Measurements from ENCODE around the gene SFXN3. TPM values are rescaled to one million over a fixed set of nuclear protein-coding genes. Genes with fewer than 3 reads are reported as not detected.

Gene SFXN3
- total and polyA plus RNA-seq, 2 donors: 7.7 to 16.3 TPM

GRCh38 chr10:100987685-100988049 lies 43.4 kb upstream of the SFXN3 start:
- Histone ChIP-seq H3K27me3 (ENCODE audit: control insufficient read depth in 2 of 2, insufficient read depth in 1 of 2, low read length in 1 of 2) (peaks cover 0 to 2% of the 10 kb centered on the region in 2 donors), H3K36me3 (ENCODE audit: control insufficient read depth in 2 of 2, insufficient read depth in 2 of 2, low read length in 1 of 2) (peaks cover 29 to 34% of the 10 kb centered on the region in 2 donors), H3K27ac (ENCODE audit: low read depth in 1 of 2, low read length in 1 of 2) (peak overlapping the region in 1 of 2 donors; percentile 88), H3K4me3 (ENCODE audit: low read length in 2 of 2) (peak overlapping the region; percentile 61 to 98), H3K9me3 (ENCODE audit: control insufficient read depth in 2 of 2, insufficient read depth in 1 of 2, low read length in 1 of 2) (peaks cover 0 to 6% of the 10 kb centered on the region in 2 donors), H3K4me1 (ENCODE audit: control insufficient read depth in 2 of 2, insufficient read depth in 2 of 2, low read length in 2 of 2) (peaks cover 10 to 22% of the 10 kb centered on the region in 2 donors)
- WGBS: 3% methylated on average over 15 of the region's 15 CpGs
- DNase-seq (ENCODE audit: low read depth in 6 of 9, low spot score in 9 of 9): no peak

DNA sequence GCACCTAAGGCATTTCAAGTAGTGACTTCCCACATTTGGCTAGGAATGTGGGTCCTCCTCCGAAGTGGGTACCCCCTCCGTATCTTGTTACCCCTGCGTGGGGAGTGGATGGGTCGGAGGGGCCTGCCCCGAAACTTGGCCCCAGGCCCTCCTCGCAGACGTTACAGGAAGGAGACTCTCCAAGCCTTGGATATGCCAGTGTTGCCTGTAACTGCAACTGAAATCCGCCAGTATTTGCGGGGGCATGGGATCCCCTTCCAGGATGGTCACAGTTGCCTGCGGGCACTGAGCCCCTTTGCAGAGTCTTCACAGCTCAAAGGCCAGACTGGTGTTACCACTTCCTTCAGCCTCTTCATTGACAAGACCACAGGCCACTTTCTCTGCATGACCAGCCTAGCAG lies 42.9 kb upstream of the SFXN3 start:
- Histone ChIP-seq H3K27me3 (ENCODE audit: control insufficient read depth in 2 of 2, insufficient read depth in 1 of 2, low read length in 1 of 2) (peaks cover 0 to 2% of the 10 kb centered on the region in 2 donors), H3K36me3 (ENCODE audit: control insufficient read depth in 2 of 2, insufficient read depth in 2 of 2, low read length in 1 of 2) (peaks cover 30 to 34% of the 10 kb centered on the region in 2 donors), H3K4me1 (ENCODE audit: control insufficient read depth in 2 of 2, insufficient read depth in 2 of 2, low read length in 2 of 2) (peaks cover 10 to 22% of the 10 kb centered on the region in 2 donors), H3K9me3 (ENCODE audit: control insufficient read depth in 2 of 2, insufficient read depth in 1 of 2, low read length in 1 of 2) (peaks cover 0 to 6% of the 10 kb centered on the region in 2 donors), H3K27ac (ENCODE audit: low read depth in 1 of 2, low read length in 1 of 2) (no peak overlapping the region), H3K4me3 (ENCODE audit: low read length in 2 of 2) (peak overlapping the region; percentile 61 to 98)
- WGBS: 80% methylated on average over 10 of the region's 10 CpGs
- DNase-seq (ENCODE audit: low read depth in 6 of 9, low spot score in 9 of 9): no peak

DNA sequence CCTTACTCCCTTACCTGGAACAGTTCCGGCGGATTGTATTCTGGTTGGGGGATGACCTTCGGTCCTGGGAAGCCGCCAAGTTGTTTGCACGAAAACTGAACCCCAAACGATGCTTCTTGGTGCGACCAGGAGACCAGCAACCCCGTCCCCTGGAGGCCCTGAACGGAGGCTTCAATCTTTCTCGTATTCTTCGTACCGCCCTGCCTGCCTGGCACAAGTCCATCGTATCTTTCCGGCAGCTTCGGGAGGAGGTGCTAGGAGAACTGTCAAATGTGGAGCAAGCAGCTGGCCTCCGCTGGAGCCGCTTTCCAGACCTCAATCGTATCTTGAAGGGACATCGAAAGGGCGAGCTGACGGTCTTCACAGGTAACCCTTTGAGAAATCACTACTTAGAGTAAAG lies 41.9 kb upstream of the SFXN3 start:
- no peak for DNase-seq (ENCODE audit: low read depth in 6 of 9, low spot score in 9 of 9)
- Histone ChIP-seq H3K4me3 (ENCODE audit: low read length in 2 of 2) (no peak overlapping the region), H3K9me3 (ENCODE audit: control insufficient read depth in 2 of 2, insufficient read depth in 1 of 2, low read length in 1 of 2) (peaks cover 0 to 6% of the 10 kb centered on the region in 2 donors), H3K27me3 (ENCODE audit: control insufficient read depth in 2 of 2, insufficient read depth in 1 of 2, low read length in 1 of 2) (peaks cover 0 to 2% of the 10 kb centered on the region in 2 donors), H3K4me1 (ENCODE audit: control insufficient read depth in 2 of 2, insufficient read depth in 2 of 2, low read length in 2 of 2) (peaks cover 10 to 22% of the 10 kb centered on the region in 2 donors), H3K36me3 (ENCODE audit: control insufficient read depth in 2 of 2, insufficient read depth in 2 of 2, low read length in 1 of 2) (peaks cover 27 to 37% of the 10 kb centered on the region in 2 donors), H3K27ac (ENCODE audit: low read depth in 1 of 2, low read length in 1 of 2) (no peak overlapping the region)
- WGBS: 94% methylated on average over 21 of the region's 21 CpGs

- Histone ChIP-seq H3K27ac (ENCODE audit: low read depth in 1 of 2, low read length in 1 of 2) (no peak overlapping the region), H3K9me3 (ENCODE audit: control insufficient read depth in 2 of 2, insufficient read depth in 1 of 2, low read length in 1 of 2) (peaks cover 0 to 1% of the 10 kb centered on the region in 2 donors), H3K4me3 (ENCODE audit: low read length in 2 of 2) (no peak overlapping the region), H3K4me1 (ENCODE audit: control insufficient read depth in 2 of 2, insufficient read depth in 2 of 2, low read length in 2 of 2) (peaks cover 17 to 23% of the 10 kb centered on the region in 2 donors), H3K36me3 (ENCODE audit: control insufficient read depth in 2 of 2, insufficient read depth in 2 of 2, low read length in 1 of 2) (peaks cover 24 to 35% of the 10 kb centered on the region in 2 donors), H3K27me3 (ENCODE audit: control insufficient read depth in 2 of 2, insufficient read depth in 1 of 2, low read length in 1 of 2) (peaks cover 0 to under 1% of the 10 kb centered on the region in 2 donors)
- DNase-seq (ENCODE audit: low read depth in 6 of 9, low spot score in 9 of 9): no peak
- WGBS: 91% methylated on average over 10 of the region's 10 CpGs
Measured at GRCh38 chr10:100993986-100994708, 36.9 kb upstream of the SFXN3 start.

DNA sequence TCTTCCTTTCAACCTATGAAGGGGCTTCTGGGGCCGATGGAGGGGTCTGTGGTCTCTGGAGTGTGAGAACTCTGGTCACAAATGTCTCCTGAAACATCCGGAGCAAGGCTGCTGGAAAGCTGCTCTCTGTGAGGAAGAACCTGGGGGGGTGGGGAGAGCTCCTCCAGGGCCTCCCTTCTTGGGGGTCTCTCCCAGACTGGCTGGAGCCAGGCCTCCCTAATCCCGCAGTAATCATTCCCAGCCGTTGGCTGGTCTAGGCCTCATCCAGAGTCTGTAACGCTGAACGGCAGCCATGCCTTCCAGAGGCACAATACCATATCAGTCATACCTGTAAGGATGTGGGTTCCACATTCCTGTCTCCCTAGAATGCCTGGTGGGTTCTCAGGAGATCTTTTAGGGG lies 35.9 kb upstream of the SFXN3 start:
- no peaks in the 10 kb centered on the region for H3K9me3 ChIP-seq (ENCODE audit: control insufficient read depth in 2 of 2, insufficient read depth in 1 of 2, low read length in 1 of 2)
- H3K27ac ChIP-seq (ENCODE audit: low read depth in 1 of 2, low read length in 1 of 2): no peak overlapping the region
- peaks cover 18 to 29% of the 10 kb centered on the region in 2 donors for H3K36me3 ChIP-seq (ENCODE audit: control insufficient read depth in 2 of 2, insufficient read depth in 2 of 2, low read length in 1 of 2)
- H3K27me3 ChIP-seq (ENCODE audit: control insufficient read depth in 2 of 2, insufficient read depth in 1 of 2, low read length in 1 of 2): peaks cover 0 to 9% of the 10 kb centered on the region in 2 donors
- WGBS: 90% methylated on average over 6 of the region's 6 CpGs
- no peak overlapping the region for H3K4me3 ChIP-seq (ENCODE audit: low read length in 2 of 2)
- DNase-seq (ENCODE audit: low read depth in 6 of 9, low spot score in 9 of 9): no peak
- peaks cover 22 to 27% of the 10 kb centered on the region in 2 donors for H3K4me1 ChIP-seq (ENCODE audit: control insufficient read depth in 2 of 2, insufficient read depth in 2 of 2, low read length in 2 of 2)

DNA sequence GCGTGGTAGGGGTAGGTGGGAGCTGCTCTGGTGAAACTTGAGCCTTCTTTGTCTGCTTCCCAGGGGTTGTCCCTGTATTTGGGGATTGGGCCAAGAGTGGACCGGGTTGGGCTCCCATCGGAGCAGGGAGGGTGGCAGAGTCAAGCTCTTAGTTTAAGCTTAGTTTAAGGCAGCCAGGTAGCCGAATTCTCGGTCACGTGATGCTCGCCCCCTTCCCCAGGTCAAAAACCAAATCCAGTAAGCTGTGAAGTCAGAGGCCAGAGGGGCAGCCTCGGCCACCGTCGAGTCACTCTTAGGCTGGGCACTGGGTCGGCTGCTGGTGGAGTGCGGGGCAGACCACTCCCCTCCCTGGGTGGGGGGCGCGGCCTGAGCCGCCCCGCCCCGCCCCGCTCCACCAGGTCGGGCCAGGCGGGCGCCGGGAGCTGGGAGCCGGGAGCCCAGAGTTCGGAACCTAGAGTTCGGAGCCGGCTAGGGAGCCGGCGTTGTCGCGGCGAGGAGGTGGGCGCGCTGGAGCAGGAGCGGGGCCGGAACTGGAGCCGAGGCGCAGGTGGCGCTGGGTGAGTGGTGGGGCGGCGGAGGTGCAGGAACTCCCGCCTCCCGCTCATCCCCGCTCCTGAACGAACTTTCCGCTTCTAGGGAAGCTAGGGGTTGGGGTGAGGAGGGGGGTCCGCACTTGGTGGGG lies 34.2 kb upstream of the SFXN3 start:
- WGBS: 4% methylated on average over 46 of the region's 46 CpGs
- H3K9me3 ChIP-seq (ENCODE audit: control insufficient read depth in 2 of 2, insufficient read depth in 1 of 2, low read length in 1 of 2): no peaks in the 10 kb centered on the region
- peak in 3 of 9 donors; percentile 46 to 49 (median 47) for DNase-seq (ENCODE audit: low read depth in 6 of 9, low spot score in 9 of 9)
- peaks cover 22 to 29% of the 10 kb centered on the region in 2 donors for H3K4me1 ChIP-seq (ENCODE audit: control insufficient read depth in 2 of 2, insufficient read depth in 2 of 2, low read length in 2 of 2)
- H3K36me3 ChIP-seq (ENCODE audit: control insufficient read depth in 2 of 2, insufficient read depth in 2 of 2, low read length in 1 of 2): peaks cover 8 to 15% of the 10 kb centered on the region in 2 donors
- H3K4me3 ChIP-seq (ENCODE audit: low read length in 2 of 2): peak overlapping the region; percentile 82
- H3K27me3 ChIP-seq (ENCODE audit: control insufficient read depth in 2 of 2, insufficient read depth in 1 of 2, low read length in 1 of 2): peaks cover 0 to 20% of the 10 kb centered on the region in 2 donors
- H3K27ac ChIP-seq (ENCODE audit: low read depth in 1 of 2, low read length in 1 of 2): peak overlapping the region; percentile 74 to 83

DNA sequence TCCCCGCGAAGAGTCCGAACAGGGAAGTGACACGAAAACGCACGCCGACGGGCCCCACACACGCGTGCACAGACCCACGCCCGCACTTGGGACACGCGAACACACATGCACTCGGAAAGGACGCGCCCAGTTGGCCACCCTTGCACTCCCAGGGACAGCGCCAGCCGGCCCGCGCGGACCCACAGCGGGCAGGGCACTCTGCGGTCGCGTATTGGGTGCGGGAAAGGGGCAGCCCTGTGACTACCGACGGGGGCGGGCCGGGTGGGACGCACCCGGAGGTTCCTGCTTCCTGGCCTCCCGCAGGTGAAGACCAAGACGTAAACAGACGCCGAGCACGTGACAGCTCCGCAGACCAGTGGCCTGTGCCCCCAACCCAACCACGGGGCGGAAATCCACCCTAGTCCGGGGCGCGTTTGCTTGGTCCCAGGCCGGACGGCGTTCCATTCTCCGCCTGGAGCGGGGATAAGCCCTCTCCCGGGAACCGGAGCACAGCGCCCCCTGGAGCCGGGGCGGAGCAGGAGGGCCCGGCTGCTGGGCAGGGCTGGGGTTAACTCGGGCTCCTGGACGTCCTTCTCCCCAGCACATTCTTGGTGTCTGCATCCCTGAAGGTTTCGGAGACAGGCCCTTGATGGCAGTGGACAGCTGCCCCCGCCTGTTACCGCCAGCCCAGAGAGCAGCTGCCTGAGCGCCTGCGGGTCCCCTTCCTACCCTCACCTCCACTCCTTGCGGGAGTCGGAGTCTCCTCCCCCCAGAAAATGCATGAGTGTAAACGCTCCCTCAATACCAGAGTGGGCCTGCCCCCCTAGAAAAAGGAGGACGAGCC lies 33.5 kb upstream of the SFXN3 start:
- peak in 6 of 9 donors; percentile 46 to 83 (median 62) for DNase-seq (ENCODE audit: low read depth in 6 of 9, low spot score in 9 of 9)
- peaks cover 22 to 29% of the 10 kb centered on the region in 2 donors for H3K4me1 ChIP-seq (ENCODE audit: control insufficient read depth in 2 of 2, insufficient read depth in 2 of 2, low read length in 2 of 2)
- peaks cover 0 to 20% of the 10 kb centered on the region in 2 donors for H3K27me3 ChIP-seq (ENCODE audit: control insufficient read depth in 2 of 2, insufficient read depth in 1 of 2, low read length in 1 of 2)
- H3K4me3 ChIP-seq (ENCODE audit: low read length in 2 of 2): peak overlapping the region; percentile 82
- H3K36me3 ChIP-seq (ENCODE audit: control insufficient read depth in 2 of 2, insufficient read depth in 2 of 2, low read length in 1 of 2): peaks cover 8 to 15% of the 10 kb centered on the region in 2 donors
- H3K27ac ChIP-seq (ENCODE audit: low read depth in 1 of 2, low read length in 1 of 2): peak overlapping the region; percentile 70 to 91
- under 1% methylated on average over 66 of the region's 66 CpGs for WGBS
- H3K9me3 ChIP-seq (ENCODE audit: control insufficient read depth in 2 of 2, insufficient read depth in 1 of 2, low read length in 1 of 2): no peaks in the 10 kb centered on the region

DNA sequence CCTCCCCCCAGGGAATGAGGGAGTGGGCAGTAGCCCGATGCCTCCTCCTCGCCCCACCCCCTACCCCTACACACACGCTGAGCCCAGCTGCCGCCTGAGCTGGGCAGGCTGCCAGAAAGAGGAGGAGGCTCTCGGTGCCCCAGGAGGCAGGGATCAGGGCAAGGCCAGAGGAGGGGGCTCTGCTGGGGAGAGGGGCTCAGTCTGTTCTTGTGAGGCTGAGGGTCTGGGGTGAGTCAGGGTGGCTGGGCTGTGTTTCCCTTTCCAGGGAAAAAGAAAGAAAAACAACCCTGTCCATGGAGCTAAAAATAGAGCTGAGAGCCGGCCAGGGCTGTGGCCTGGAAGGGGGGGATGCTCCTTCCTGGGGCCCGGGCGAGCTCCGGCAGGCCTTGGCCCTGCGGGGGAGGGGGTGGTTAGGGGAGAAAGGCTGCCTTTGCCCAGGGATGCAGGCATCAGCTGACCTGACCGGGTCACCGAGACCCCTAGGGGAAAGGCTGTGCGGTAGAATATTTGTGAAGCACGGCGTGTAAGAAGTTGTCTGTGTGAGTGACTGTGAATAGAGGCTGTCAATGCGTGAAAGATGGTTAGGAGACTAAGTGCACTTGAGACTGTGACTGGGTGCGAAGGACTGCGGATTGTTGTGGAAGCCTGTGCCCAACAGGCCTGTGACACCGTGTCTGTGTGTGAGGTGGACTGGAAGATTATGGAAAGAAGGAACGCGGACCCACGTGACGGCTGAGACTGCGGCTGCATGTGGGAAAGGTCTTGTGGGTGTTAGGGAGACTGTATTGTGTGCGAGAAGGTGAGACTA lies 32.6 kb upstream of the SFXN3 start:
- WGBS: 7% methylated on average over 25 of the region's 25 CpGs
- Histone ChIP-seq H3K36me3 (ENCODE audit: control insufficient read depth in 2 of 2, insufficient read depth in 2 of 2, low read length in 1 of 2) (peaks cover 3 to 11% of the 10 kb centered on the region in 2 donors), H3K4me1 (ENCODE audit: control insufficient read depth in 2 of 2, insufficient read depth in 2 of 2, low read length in 2 of 2) (peaks cover 22 to 29% of the 10 kb centered on the region in 2 donors), H3K4me3 (ENCODE audit: low read length in 2 of 2) (peak overlapping the region; percentile 82), H3K27me3 (ENCODE audit: control insufficient read depth in 2 of 2, insufficient read depth in 1 of 2, low read length in 1 of 2) (peaks cover 0 to 20% of the 10 kb centered on the region in 2 donors), H3K9me3 (ENCODE audit: control insufficient read depth in 2 of 2, insufficient read depth in 1 of 2, low read length in 1 of 2) (no peaks in the 10 kb centered on the region), H3K27ac (ENCODE audit: low read depth in 1 of 2, low read length in 1 of 2) (peak overlapping the region; percentile 70 to 91)
- DNase-seq (ENCODE audit: low read depth in 6 of 9, low spot score in 9 of 9): peak in 6 of 9 donors; percentile 39 to 78 (median 56)

All from thymus (tissue), 11 donors.